ENCODE results near the gene RRP7A.
"Not testable (repeated sequence)": the region's sequence is repeated elsewhere in the genome, so short reads cannot be mapped to it uniquely, and the experiment has no call there.

Gene RRP7A

DNA sequence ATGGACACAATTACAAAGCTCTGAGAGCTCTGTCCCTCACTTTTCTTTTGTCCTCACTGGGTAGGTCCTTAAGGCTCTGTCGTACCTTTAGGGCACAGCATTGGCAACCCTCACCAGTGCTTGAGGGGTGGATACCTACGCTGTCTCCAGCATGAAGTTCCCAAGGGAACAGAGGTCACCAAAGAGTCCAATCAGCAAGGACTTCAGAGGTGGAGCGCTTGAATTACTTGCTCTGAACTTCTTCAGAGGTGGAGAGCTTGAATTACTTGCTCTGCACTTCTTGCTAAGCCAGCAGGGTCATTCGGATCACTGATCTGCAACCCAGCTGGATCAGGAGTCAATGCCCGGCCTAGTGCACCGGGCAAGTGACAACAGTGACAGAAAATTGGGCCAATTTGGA is 35.1 kb downstream of the RRP7A start:
- Mint-ChIP-seq H3K27me3 (no peaks in the 10 kb centered on the region), H3K36me3 (no peaks in the 10 kb centered on the region), H3K9me3 (no peaks in the 10 kb centered on the region)

DNA sequence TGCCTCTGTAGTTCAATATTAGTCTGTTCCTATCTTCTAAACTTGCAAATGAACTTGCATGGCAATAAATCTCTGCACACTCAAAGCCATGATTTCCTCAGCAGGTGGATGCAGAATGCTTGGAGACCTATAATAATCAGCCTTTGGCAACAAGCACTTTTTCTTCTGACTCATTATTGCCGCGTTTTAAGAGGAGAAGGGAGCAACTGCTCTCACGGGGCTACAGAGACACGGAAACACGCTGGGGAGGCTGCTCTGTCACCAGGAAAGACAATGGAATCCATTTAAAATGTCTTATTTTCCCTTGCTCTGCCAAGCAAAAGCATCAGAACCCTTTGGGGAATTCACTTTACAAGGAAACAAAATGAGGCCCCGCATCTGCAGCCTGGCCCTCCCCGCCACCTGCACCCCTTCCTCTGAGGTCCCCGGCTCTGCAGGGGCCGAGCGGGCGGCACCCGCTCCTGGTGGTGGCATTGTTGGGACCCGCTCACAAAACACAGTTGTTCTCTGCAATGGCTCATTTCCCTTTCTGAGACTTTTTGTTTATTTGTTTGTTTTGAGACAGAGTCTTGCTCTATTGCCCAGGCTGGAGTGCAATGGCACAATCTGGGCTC is 35.9 kb downstream of the RRP7A start:
- not testable (repeated sequence) for H3K4me3 Mint-ChIP-seq, H3K4me1 Mint-ChIP-seq, H3K36me3 Mint-ChIP-seq, H3K27me3 Mint-ChIP-seq, H3K9me3 Mint-ChIP-seq, H3K27ac Mint-ChIP-seq

More for the DNA sequence above, 35.1 kb downstream of the RRP7A start:
- Mint-ChIP-seq H3K27ac (no peak overlapping the region), H3K4me1 (no peaks in the 10 kb centered on the region), H3K4me3 (no peak overlapping the region)

DNA sequence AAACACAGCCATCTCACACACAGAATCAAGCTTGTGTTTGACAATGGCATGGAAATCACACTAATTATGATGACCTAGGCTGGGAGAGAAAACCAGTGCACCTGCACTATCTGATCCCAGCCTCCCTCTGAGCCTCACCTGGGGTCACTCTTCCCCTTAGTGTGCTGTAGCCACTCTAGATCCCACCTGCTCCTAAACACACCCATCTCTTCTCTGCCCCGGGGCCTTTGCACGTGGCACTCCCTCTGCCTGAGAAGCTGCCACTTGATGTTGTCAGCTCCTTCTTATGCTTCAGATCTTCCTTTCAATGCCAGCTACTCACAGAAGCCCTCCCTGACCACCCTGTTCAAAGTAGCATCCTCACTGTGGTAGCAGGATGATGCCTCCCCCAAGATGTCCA is 44.5 kb downstream of the RRP7A start:
- Mint-ChIP-seq H3K4me1 (peaks cover 11% of the 10 kb centered on the region), H3K27ac (no peak overlapping the region), H3K27me3 (no peaks in the 10 kb centered on the region), H3K9me3 (no peaks in the 10 kb centered on the region), H3K36me3 (no peaks in the 10 kb centered on the region), H3K4me3 (no peak overlapping the region)

DNA sequence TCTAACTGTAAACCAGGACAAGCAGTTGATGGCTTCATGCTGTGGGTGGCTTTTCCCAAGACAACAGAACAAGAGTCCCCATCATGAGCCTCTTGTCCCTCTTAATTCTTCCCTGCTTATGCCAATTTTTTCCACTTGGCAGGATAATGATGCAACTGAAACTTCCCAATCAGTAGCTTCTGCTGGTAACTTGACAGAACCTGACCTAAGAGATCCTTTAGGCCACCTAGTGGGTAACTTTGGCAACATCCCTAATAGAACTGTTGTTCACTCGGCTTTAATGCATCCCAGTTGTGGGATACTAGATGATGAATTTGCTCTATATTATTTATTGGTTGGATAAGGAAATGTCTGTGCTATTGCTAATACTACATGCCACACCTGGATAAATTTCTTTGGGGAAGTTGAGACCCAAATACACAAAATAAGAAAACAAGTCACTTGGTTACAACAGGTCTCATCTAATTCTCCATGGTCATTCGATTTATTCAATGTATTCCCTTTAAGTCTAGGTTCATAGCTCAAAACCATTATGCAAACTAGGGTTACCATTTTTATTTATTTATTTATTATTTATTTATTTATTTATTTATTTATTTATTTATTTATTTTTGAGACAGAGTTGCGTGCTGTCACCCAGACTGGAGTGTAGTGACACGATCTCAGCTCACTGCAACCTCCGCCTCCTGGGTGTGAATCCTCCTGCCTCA is 46.0 kb downstream of the RRP7A start:
- H3K27ac Mint-ChIP-seq = no peak overlapping the region
- H3K27me3 Mint-ChIP-seq = no peaks in the 10 kb centered on the region
- H3K4me3 Mint-ChIP-seq = no peak overlapping the region
- H3K36me3 Mint-ChIP-seq = no peaks in the 10 kb centered on the region
- H3K9me3 Mint-ChIP-seq = no peaks in the 10 kb centered on the region
- peaks cover 9% of the 10 kb centered on the region for H3K4me1 Mint-ChIP-seq

DNA sequence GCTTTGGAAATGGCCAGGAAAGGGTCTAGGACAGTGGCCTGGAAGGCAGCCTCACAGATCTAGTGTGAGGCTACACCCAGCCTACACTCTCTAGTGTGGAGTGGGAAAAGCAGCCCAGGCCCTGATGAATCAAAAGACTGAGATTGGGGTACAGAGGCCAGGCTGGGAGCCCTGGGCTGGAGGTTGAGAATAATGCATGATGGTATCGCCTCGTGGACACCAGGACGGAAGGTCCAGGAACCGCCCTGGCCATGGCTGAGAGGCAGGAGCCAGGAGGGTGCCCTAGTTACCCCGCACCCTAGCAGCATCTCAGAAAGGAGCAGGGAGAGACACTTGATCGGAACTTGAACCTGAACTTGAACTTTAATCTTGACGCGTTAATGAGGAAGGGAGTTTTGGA is 46.9 kb downstream of the RRP7A start:
- Mint-ChIP-seq H3K4me3 (no peak overlapping the region), H3K27me3 (no peaks in the 10 kb centered on the region), H3K4me1 (no peaks in the 10 kb centered on the region), H3K27ac (no peak overlapping the region), H3K9me3 (no peaks in the 10 kb centered on the region), H3K36me3 (no peaks in the 10 kb centered on the region)

DNA sequence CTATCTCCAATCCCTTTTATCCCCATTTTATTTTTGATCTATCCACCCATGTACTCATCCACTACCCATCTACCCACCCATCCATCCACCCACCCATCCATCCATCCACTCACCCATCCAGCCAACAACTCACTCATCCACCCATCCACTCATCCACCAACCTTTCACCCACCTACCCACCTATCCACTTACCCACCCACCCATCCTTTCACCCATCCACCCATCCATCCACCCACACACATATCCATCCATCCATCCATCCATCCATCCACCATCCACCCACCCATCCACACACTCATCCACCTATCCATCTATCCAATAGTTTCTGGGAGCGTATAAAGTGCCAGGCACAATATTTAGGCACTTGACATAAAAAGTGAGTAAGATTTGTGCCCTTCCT is 48.2 kb downstream of the RRP7A start:
- Mint-ChIP-seq H3K27ac (no peak overlapping the region), H3K36me3 (no peaks in the 10 kb centered on the region), H3K9me3 (no peaks in the 10 kb centered on the region), H3K27me3 (no peaks in the 10 kb centered on the region), H3K4me3 (no peak overlapping the region), H3K4me1 (no peaks in the 10 kb centered on the region)

DNA sequence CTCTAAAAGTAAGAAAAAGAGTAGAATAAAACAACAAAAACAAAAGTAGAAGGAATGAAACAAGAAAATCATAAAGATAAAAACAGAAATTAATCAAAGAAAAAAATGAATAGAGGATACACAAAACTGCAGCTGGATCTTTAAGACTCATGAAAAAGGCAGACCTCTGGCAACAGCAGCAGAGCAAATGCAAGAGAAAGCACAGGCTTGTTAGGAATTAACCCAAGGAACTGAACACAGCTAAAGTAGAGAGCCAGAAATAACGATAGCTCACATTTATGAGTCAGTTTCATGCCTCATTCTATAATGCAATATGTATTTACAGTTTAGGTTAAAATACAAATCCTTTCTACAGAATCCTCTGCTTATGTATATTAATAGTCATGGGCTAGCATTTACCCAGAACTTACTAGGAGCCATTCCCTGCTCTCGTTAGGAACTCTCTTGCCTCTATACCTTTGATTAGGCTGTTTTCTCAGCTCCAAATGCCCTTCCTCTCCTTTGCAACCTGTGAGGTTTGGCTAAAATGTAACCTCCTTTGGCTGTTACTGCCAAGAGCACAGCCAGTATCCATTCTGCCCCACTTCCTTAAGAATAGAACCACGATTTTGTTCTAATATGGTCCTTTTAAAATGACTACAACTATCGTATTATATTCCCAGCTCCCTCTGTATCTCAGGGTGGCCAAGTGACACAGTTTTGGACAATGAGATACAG is 49.1 kb downstream of the RRP7A start:
- no peaks in the 10 kb centered on the region for H3K27me3 Mint-ChIP-seq
- H3K27ac Mint-ChIP-seq = no peak overlapping the region
- H3K4me1 Mint-ChIP-seq = no peaks in the 10 kb centered on the region
- H3K36me3 Mint-ChIP-seq = no peaks in the 10 kb centered on the region
- H3K9me3 Mint-ChIP-seq = no peaks in the 10 kb centered on the region
- no peak overlapping the region for H3K4me3 Mint-ChIP-seq

DNA sequence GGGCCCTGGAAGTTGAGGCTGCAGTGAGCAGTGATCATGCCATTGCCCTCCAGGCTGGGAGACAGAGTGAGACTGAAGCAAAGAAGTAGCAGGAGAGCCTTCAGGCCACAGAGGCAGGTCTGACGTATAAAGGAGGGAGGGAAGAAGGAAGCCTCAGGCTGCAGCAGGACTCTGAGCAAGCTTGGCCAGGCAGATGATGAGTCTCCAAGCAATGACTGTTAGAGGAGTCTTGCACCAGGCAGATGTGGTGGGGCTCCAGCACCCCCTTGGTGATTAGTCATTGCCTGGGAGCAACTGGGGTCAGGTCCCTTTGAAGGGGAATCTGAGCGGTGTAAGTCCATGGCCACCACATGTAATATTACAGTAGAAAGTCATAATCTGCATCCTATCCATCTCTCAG is 50.8 kb downstream of the RRP7A start:
- Mint-ChIP-seq H3K9me3 (no peaks in the 10 kb centered on the region), H3K4me3 (no peak overlapping the region), H3K27ac (no peak overlapping the region), H3K4me1 (no peaks in the 10 kb centered on the region), H3K36me3 (no peaks in the 10 kb centered on the region), H3K27me3 (no peaks in the 10 kb centered on the region)

DNA sequence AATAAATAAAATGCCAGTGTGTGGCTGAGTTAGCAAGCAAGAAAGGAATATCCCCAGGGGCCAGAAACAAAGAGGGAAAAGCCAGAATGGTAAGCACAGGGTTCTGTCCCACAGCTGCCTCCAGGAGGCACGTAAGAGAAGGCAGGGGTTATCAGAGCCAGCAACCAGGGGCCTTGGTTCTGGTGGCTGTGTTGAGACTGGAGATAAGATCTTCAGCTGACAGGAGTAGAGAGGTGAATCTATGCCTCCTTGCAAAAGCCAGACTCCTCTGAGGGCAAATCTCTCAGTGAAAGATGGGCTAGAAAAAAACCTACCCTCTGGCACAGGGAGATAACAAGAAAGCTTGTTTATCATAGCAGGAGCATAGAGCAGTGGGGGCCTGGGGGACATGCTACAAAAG is 57.6 kb downstream of the RRP7A start:
- Mint-ChIP-seq H3K27ac (no peak overlapping the region), H3K27me3 (peaks cover 9% of the 10 kb centered on the region), H3K4me1 (no peaks in the 10 kb centered on the region), H3K36me3 (no peaks in the 10 kb centered on the region), H3K9me3 (no peaks in the 10 kb centered on the region), H3K4me3 (no peak overlapping the region)

DNA sequence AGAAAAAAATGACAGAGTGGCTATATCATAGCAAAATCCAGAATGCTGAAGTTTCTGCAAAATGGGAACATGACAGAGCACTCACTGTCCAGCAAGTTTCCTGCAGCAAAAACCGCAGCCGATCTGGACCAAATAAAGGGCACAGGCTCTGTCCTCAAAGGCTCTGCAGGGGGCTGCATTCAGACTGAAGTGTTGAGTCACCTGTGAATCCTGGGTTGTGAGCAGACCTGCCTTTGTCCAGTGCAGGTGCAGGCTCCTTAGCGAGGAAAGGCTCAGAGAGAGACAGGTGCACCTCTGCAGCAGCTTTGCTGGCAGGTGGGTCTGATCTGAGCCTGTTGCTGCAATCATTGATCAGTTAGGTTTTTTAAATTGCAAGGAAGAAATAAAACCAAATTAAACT is 58.1 kb downstream of the RRP7A start:
- no peak overlapping the region for H3K4me3 Mint-ChIP-seq
- no peaks in the 10 kb centered on the region for H3K9me3 Mint-ChIP-seq
- no peak overlapping the region for H3K27ac Mint-ChIP-seq
- peaks cover 9% of the 10 kb centered on the region for H3K27me3 Mint-ChIP-seq
- no peaks in the 10 kb centered on the region for H3K4me1 Mint-ChIP-seq
- H3K36me3 Mint-ChIP-seq = no peaks in the 10 kb centered on the region
